ENCODE data around the gene TESK2.
"Not testable (repeated sequence)": the region's sequence is repeated elsewhere in the genome, so short reads cannot be mapped to it uniquely, and the experiment has no call there.

The TESK2 gene

DNA sequence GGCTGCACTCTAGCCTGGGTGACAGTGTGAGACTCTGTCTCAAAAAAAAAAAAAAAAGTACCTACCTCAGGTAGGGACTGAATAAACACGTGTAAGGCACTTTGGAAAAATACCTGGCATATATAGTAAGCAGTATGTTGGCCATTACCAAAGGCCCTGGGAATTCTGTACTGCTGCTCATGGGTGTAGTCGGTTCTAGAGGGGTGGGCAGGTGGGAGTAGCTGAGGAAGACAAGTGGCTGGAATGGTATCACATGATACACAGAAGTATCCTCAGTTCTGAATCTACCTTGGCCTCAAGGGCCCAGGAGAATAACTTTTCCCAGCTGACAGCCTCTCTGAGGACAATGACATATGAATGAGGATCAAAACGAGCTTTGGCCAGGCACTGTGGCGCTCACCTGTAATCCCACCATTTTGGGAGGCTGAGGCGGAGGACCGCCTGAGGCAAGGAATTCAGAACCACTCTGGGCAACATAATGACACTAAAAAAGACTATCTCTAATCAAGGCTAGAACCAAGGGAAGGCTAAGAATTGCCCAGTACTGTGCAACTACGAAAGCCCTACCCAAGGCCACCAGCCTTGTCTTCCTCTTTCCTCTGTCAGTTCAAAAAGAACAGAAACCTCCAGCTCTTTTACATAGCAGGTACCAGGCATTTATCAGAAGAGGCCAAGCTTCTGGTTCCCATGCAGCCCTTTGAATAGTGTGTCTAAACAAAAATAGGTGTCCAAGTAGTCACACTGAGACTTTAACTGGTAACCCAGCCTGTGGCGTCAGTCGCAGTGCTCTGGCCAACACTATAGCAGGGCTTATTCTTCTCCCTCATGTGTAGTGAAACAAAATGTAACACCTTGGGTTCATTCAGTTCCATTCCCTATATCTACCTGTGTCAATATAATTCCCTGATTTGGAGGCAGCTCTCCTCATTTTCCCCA lies 19.3 kb upstream of the TESK2 start:
- DNase-seq = no peak

DNA sequence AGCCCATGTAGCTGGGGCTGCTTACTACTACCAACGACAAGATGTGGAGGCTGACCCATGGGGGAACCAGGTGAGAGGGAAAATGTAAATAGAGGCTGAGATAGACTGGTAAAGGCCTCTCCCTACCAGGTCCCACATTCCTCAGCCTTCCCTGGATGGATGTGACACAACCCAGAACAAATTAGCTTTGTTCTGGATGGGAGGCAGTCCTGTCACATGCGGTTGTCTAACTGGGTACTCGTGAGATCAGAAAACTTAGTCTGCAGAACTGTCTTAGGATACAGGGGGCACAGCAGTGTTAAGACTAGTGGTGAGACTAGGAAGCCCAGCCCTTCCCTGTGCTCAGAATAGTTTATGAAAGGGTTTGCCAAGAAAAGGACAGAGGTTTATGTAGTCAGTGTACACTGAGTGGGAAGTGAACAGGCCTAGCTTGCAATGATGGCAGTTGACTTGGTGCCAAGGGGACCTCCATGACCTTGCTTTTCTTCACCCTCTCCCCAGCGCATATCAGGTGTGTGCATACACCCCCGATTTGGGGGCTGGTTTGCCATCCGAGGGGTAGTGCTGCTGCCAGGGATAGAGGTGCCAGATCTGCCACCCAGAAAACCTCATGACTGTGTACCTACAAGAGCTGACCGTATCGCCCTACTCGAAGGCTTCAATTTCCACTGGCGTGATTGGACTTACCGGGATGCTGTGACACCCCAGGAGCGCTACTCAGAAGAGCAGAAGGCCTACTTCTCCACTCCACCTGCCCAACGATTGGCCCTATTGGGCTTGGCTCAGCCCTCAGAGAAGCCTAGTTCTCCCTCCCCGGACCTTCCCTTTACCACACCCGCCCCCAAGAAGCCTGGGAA lies 17.6 kb upstream of the TESK2 start:
- DNase-seq = no peak

DNA sequence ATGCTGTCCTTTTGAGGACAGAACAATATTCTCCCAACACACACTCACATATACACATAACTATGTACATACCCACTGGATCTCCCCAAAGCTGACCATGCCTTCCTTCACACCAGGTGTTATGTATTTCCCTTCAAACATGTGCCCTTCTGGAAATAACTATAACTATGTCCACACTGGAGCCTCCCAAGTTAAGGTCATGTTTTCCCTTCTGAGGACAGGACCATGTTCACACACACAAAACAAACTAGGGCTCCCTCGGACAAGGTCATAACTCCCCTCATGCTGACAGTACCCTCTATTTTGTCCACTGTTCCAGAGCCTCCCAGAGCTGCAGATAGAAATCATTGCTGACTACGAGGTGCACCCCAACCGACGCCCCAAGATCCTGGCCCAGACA lies 16.9 kb upstream of the TESK2 start:
- DNase-seq = no peak

DNA sequence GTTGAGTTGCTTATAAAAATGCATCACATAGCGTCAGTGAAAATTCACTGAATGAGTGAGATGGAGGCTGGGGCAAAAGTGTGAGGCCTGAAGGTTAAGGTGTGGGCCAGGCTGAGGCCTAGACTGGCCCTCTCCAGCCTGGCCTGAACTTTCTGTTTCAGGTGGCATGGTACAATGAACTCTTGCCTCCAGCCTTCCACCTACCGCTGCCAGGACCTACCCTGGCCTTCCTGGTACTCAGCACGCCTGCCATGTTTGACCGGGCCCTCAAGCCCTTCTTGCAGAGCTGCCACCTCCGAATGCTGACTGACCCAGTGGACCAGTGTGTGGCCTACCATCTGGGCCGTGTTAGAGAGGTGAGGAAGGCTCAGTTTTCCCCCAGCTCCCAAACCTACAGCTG lies 16.2 kb upstream of the TESK2 start:
- no peak for DNase-seq

DNA sequence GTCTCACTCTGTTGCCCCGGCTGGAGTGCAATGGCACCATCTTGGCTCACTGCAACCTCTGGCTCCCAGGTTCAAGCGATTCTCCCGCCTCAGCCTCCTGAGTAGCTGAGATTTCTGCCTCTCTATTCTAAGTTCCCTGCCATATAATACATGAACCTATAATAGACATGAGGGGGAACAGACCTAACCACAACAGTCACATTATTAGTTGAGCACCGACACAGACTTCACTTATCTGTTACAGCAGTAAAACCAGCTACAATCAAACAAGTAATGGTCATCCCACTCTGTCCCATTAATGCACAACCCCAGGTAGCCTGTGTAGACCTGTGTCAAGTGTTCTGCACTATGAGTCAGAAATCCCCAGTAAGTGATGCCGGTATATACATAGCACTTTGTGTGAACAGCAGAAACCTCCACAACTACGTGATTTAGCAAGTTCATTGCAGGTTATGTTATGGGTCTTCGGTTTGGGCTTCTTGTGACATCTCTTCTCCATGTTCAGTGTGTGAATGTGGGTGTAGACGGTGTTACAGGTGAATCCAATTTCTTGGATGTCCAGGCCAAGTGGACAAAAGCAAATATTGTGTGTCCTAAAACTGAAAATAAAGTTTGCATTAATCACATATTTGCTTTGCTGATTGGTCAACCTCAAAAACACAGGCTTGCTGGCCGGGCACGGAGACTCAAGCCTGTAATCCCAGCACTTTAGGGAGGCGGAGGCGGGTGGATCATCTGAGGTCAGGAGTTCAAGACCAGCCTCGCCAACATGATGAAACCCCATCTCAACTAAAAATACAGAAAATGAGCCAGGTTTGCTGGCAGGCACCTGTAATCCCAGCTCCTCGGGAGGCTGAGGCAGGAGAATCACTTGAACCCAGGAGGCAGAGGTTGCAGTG lies 12.7 kb upstream of the TESK2 start:
- no peak for DNase-seq

DNA sequence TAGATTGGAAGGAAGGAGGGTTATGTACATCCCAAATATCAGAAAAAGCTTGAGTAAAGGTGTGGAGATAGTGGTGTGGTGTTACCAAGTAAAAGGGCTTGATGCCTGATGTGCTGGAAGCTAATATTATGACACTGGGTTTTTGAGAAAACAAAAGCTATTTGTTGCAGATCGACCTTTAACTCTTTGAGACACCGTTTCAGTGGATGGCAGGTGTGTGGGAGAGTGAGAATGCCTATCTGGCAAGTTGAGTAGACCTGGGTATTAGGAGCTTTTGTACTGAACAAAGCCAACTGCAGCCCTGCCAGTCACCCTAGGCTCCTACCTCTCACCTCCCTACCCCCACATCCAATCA lies 10.5 kb upstream of the TESK2 start:
- no peak for DNase-seq

DNA sequence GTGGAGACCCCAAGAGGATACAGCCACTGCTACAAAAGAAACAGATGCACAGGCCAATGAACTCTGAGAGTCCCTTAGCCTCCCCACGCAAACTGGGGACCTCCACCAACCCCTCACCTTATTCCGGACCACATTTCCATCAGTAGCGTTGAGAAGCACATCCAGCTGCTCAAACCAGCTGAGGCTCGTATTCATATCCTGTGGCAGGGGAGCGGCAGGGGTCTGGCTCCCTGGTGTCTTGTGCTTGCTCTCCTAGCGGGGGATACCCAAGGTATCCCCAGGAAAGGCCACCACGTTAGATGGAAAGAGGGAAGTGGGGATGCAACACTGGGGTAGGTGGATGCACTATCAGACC lies 8.4 kb upstream of the TESK2 start:
- DNase-seq = no peak

DNA sequence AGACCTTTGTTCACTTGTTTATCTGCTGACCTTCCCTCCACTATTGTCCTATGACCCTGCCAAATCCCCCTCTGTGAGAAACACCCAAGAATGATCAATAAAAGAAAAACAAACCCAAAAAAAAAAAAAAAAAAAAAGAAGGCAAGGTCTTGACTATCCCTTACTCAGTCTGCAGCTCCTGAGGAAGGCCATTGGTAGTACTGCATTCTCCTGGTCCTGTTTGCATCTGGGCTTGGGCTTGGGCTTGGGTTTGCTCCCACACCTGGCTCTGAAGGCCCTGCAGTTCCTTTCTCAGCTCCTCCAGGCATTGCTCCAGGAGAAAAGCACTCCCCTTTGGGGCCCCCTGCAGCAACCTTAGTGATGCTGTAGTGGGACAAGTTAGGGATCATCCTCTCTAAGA lies 7.3 kb upstream of the TESK2 start:
- DNase-seq = no peak

DNA sequence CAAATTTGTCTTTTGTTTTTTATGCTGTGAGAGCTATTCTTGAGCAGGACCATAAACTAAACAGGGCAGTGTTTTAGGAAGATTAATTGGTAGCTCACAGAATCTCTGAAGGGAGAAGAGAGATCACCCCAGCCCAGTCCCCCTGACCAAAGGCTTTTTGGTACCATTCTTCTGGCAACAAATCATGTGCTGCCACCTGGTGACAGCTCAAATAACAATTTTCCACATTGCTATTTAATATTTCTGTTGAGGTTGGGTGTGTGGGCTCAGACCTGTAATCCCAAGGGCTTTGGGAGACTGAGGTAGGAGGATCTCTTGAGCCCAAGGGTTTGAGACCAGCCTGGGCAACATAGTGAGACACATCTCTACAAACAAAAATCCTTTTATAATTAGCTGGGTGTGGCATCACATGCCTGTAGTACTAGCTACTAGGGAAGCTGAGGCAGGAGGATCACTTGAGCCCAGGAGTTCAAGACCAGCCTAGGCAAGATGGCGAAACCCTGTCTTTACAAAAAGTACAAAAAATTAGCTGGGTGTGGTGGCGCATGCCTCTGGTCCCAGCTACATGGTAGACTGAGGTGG lies 2.2 kb upstream of the TESK2 start:
- DNase-seq = peak; percentile 48

DNA sequence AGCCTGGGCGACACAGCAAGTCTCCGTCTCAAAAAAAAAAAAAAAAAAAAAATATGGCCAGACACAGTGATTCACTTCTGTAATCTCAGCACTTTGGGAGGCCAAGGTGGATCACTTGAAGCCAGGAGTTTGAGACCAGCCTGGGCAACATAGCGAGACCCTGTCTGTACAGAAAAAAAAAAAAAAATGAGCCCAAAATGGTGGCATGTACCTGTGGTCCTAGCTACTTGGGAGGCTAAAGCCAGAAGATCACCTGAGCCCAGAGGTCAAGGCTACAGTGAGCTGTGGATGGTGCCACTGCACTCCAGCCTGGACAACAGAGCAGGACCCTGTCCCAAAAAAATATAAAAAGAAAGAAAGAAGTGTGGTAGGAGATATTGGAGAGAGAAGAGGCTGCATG lies 1.7 kb upstream of the TESK2 start:
- DNase-seq = no peak

DNA sequence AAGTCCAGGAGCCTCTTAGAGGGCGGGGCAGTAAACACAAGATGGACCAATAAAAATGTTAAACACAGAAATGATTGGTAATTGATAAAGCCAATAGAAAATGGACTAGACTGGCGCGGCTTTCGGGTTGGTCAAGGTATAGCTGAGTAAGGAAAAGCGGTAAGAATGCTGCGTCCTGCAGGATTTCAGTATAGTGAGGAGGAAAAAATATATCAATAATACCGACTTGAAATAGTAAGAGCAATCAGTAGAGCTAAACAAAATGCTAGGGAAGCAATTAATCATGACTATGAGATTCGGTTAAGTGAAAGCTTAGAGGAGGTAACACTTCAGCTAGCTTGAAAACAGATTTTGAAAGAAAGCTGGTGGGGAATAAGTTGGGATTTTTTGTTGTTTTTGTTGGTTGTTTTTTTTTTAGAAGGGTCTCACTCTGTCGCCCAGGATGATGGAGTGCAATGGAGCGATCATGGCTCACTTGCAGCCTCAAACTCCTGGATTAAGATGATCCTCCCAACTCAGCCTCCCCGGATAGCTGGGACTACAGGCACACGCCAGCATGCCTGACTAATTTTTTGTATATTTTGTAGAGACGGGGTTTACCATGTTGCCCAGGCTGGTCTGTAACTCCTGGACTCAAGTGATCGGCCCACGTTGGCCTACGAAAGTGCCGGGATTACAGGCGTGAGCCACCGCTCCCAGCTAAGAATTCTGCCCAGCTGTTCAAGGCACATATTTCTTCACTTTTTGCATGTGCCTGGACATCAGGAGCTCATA lies 711 bp upstream of the TESK2 start:
- no peak for DNase-seq

DNA sequence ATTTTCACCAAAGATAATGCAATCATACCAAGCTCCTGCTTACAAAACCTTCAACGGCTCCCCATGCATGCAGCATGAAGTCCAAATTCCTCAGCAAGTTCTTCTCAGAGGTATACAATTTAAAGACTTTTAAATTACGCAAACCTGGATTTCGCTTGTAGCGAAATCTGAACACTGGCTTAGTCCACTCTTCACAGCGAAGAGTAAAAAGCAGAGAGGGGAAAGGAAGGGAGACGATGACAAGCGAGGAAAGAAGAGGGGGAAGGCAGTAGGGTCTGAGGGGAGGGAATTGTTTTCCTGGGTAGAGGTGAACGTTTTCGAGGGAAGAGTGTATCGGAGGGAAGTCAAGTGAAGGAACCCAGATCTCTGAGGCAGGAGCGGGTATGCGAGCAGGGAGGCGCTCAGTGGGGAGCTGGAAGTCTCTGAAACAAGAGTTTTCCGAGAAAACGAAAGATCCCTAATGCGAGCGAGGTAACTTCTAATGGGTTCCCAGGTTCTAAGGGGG lies 790 bp downstream of the TESK2 start:
- peak; percentile 11 for DNase-seq

DNA sequence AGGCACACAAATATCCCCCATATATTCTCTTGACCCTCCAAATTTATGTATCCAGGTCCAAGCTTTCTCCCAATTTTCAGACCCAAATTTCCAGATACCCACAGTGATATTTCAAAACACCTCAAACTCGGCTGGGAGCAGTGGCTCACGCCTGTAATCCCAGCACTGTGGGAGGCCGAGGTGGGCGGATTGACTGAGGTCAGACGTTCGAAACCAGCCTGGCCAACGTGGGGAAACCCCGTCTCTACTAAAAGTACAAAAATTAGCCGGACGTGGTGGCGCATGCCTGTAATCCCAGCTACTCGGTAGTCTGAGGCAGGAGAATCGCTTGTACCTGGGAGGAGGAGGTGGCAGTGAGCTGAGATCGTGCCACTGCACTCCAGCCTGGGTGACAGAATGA lies 1.6 kb downstream of the TESK2 start:
- not testable (repeated sequence) for DNase-seq

DNA sequence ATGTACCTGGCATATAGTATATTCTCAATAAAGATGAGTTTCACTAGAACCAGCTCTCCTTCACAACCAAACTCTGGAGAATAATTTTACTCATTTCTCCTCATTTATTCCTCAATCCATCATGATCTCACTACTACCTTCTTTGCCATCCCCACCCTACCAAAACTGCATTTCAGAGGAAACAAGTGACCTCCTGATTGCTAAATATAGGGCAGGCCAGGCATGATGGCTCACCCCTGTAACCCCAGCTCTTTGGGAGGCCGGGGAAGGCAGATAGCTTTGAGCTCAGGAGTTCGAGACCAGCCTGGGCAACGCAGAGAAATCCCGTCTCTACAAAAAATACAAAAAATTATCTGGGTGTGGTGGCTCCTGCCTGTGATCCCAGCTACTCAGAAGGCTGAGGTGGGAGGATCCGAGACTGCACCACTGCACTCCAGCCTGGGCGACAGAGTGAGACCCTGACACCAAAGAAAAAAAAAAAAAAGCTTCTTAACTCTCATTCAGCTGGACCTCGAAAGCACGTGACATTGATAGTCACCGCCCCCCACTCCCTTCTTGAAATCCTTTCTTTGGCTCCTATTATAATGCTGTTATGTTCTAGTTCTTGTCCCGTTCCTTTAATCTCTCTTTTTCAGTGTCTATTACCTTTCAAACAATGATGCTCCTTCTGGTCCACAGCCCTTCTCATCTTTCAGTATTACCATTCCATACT lies 2.1 kb downstream of the TESK2 start:
- no peak for DNase-seq

DNA sequence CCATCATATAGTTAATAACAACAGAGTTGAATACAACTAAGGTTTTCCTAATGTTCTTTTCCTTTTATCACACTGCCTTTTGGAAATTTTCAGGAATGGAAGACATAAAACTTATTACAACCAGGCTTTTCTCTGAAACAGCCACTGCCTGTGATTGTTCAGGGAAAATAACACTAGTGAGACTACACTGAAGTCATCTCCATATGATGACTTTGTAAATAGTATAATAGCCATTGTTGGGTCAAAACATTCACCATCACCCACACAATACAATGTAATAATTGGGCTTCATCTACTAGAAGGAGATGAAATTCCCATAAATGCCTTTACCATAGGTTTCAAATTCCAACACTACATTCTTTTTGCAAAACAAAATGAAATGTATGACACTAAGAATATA lies 5.0 kb downstream of the TESK2 start:
- no peak for DNase-seq

DNA sequence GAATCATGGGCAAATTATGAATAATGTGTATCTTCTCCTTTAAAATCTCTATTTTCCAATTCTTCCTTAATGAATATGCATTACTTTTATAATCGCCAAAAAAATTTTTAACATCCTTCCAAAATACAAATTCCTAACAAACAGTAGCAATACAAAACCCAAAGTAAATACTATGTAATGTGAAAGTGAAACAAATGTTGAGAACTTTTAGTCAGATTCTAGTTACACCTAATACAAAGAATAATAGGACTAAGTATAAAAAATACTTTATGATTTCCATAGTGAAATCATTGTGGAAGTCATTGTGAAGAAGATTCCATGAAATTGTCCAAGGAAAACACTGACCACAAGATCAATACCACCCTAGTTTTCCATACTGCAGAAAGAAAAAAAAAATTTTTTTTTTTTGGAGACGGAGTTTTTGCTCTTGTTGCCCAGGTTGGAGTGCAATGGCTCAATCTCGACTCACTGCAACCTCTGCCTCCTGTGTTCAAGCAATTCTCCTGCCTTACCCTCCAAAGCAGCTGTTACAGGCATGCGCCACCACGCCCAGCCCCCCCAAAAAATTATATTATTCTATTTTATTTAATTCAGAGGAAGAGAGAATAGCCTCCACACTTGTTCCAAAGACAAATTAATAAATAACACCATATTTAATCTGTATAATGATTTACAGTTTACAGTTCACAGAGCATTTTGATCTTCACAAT lies 11.8 kb downstream of the TESK2 start:
- DNase-seq = no peak

DNA sequence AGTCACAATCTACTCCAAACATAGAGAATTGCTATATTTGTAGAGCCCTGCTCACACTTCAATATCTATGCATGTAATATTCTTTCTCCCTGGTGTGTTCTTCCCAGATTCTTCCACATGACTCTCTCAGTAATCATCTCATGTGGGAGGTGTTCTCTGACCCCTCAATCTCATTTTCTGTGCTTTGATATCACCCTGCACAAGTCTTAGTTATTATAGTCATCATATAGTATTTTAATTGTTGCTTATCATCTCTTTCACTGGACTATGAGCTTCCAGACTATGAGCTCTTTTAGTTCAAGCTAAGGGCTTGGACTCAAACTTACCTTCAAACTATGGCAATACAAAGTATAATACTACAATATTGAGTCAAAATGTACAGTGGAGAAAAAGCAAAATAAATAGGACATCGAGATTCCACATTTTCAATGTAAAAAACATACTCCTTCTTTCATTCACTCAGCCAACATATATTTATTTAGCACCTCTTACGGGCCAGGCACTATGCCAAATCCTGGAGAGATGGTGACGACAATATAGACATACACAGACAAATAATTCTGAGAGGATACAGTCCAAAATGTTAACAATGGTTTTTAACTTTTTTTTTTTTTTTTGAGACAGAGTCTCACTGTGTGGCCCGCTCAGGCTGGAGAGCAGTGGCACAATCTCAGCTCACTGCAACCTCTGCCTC lies 12.7 kb downstream of the TESK2 start:
- DNase-seq = no peak

DNA sequence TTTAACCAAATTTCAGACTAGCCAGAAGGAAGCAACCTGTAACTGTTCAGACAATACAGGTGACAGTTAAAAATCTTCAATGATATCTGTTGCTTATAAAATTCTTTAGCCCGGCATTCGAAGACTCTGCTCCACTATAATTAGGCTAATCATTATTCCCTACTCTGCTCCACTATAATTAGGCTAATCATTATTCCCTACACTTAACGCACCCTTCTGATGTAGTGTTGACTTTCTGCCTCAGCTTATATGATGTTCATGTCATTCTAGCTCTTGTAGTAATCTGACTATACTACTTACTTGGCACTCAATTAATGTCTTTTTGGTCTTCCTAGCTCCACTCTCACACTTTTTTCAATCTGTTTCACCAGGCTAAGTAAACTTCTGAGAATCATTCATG lies 13.3 kb downstream of the TESK2 start:
- no peak for DNase-seq

DNA sequence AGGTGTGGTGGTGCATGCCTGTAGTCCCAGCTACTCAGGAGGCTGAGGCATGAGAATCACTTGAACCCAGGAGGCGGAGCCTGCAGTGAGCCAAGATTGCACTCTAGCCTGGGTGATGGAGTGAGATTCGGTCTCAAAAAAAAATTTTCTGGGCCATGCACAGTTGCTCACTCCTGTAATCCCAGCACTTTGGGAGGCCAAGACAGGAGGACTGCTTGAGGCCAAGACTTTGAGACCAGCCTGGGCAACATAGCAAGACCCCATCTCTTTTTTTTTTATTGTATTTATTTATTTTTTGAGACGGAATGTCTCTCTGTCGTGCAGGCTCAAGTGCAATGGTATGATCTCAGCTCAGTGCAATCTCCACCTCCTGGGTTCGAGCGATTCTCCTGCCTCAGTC lies 16.8 kb downstream of the TESK2 start:
- not testable (repeated sequence) for DNase-seq

DNA sequence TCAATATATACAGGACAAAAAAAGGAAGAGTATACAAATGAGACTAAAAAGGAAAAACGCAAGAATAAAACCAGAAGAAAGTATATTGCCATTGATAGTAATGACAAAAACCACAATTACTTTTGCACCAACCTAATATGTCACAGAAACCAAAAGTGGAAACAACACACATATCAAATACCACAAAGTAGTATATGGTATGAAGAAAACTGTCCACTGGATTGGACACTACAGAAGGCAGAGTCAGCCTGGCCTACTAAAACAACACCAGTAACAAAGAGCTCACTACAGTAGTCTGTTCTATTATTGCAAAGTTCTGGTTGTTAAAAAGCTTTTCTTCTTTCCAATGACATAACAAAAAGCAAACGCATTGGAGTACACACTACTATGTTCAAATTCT lies 17.7 kb downstream of the TESK2 start:
- DNase-seq = no peak

Data from fibroblast of skin of right biceps (primary cell).